Measurements from ENCODE around the gene KLK14.

KLK14 gene

DNA sequence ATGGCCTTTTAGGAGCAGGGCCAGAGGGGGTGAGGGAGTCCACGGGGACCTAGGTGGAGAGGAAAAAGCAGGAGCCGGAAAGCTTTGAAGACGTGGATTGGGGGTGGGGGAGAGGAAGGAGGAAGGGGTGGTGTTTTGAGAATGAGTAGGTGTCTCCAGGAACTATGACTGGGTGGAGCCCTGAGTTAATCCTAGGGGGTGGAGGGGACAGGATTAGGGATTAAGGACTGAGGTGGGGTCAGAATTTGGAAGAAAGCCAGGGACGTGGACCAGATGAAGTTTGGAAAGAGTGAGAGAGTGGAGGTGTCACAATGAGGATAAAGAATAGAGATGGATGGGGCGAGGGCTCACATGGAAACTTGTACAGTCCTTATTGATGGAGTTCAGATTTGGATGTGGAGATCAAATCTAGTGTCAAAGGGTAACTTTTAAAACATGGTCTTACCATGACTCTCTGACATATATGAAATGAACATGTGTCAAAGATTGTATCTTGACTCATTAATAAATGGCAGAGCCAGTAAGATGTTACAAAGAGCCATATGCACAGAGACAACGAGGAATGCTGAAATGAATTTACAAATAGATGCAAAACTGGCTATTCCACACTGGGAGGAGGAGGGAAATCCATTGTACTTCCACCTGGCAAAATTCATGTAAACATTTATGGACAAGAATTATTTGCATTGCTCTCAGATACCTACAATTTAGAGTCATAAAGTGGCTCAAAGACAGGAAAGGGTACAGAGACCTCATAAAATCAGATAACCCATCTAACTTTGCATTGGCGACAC, 16.1 kb downstream of the KLK14 start:
- no peak overlapping the region for H3K4me3 ChIP-seq
- H3K27ac ChIP-seq: no peak overlapping the region

DNA sequence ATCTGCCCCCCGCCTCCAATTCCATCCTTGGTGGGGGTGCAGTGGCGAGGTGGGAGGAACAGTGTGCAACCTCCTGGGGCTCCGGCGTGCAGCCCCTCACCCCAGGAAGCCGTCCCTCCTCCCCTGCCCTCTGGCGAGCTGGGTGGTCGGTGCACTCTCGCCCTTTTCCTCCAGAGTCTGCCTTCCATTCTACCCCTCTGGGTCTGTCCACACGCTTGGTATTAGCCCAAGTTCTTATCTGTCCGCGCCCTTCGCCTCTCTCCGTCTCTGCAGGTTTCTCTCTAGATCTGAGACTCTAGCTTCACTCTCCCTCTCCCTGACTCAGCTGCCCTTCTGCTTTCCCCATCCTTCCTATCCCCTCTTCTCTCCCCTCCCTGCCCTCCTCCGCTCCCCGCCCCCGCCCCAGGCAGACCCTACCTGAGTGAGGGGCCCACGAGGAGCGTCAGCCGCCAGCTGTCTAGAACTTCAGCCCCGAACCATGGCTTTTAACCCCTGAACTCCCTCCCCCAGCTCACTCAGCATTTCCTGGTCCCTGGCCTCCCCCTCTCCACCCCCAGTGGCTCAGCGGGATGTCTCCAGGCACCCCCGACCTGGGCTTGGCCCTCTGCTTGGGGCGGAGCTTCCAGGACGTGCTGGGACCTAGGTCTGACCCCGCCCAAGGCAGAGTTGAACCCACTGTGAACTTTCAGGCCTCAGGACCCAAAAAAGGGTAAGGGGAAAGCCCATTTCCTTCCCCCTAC, 17.3 kb downstream of the KLK14 start:
- Histone ChIP-seq H3K27me3 (peaks cover 0 to 32% of the 10 kb centered on the region in 2 donors), H3K4me1 (no peaks in the 10 kb centered on the region), H3K27ac (no peak overlapping the region), H3K4me3 (no peak overlapping the region), H3K36me3 (no peaks in the 10 kb centered on the region), H3K9me3 (no peaks in the 10 kb centered on the region)
- TF ChIP-seq, protein P1, sequence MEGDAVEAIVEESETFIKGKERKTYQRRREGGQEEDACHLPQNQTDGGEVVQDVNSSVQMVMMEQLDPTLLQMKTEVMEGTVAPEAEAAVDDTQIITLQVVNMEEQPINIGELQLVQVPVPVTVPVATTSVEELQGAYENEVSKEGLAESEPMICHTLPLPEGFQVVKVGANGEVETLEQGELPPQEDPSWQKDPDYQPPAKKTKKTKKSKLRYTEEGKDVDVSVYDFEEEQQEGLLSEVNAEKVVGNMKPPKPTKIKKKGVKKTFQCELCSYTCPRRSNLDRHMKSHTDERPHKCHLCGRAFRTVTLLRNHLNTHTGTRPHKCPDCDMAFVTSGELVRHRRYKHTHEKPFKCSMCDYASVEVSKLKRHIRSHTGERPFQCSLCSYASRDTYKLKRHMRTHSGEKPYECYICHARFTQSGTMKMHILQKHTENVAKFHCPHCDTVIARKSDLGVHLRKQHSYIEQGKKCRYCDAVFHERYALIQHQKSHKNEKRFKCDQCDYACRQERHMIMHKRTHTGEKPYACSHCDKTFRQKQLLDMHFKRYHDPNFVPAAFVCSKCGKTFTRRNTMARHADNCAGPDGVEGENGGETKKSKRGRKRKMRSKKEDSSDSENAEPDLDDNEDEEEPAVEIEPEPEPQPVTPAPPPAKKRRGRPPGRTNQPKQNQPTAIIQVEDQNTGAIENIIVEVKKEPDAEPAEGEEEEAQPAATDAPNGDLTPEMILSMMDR (IDR thresholded peaks at IDR 0.05): no peak
- no peak for DNase-seq
- intact Hi-C loops (cut with DNase I; ENCODE audit: low total_unique reads): no loop called here

More for the DNA sequence above, 16.1 kb downstream of the KLK14 start:
- H3K4me1 ChIP-seq: no peaks in the 10 kb centered on the region
- DNase-seq: no peak
- H3K27me3 ChIP-seq: peaks cover 0 to 32% of the 10 kb centered on the region in 2 donors
- TF ChIP-seq, protein P1 (IDR thresholded peaks at IDR 0.05): no peak
- H3K36me3 ChIP-seq: no peaks in the 10 kb centered on the region
- no peaks in the 10 kb centered on the region for H3K9me3 ChIP-seq
- intact Hi-C loops (cut with DNase I; ENCODE audit: low total_unique reads): no loop called here

DNA sequence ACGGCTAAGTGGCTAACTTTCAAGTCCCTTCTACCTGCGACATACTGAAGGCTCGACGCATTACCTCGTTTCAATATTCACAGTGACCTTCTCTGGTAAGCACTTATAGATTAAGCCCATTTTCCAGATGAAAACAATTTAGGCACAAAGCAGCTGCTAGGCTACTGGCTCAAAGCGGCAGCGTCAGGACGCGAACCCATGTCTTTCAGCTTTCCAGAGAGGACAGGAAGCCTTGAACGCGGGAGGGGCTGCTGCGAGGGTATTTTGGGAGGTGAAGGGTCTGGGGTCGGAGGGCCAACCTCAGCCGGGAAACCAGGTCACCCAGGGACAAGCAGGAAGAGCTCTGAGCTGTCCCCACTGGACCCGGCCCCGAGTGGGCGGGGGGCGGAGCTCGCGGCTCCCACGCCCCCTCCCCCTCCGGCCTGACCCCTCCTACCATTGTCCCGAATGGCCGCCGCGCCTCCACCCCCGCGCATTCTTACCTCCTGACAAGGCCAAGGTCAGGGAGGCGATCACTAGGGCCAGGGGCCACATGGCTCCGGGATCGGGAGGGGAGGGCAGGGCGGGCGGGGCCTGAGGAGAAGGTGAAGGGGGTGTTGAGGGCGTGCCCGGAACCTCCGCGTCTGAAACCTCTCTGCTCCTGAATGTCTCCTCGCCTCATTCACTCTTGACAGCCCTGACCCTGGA, 18.0 kb downstream of the KLK14 start, which contains the start of gene KLK13:
KLK13 (minus strand) TSS at position 559 of the 687 bp plus-strand sequence; CDS start at position 534, 25 bp downstream.
- intact Hi-C loops (cut with DNase I; ENCODE audit: low total_unique reads): no loop called here
- no peak within 1 kb of the TSS for H3K27ac ChIP-seq
- TF ChIP-seq, protein P1 (IDR thresholded peaks at IDR 0.05): no peak
- H3K4me1 ChIP-seq: no peaks in the 10 kb centered on the region
- no peaks in the 10 kb centered on the region for H3K9me3 ChIP-seq
- H3K36me3 ChIP-seq: no peaks in the 10 kb centered on the region
- H3K27me3 ChIP-seq: peaks cover 0 to 32% of the 10 kb centered on the region in 2 donors
- DNase-seq: no peak
- H3K4me3 ChIP-seq: no peak within 1 kb of the TSS

DNA sequence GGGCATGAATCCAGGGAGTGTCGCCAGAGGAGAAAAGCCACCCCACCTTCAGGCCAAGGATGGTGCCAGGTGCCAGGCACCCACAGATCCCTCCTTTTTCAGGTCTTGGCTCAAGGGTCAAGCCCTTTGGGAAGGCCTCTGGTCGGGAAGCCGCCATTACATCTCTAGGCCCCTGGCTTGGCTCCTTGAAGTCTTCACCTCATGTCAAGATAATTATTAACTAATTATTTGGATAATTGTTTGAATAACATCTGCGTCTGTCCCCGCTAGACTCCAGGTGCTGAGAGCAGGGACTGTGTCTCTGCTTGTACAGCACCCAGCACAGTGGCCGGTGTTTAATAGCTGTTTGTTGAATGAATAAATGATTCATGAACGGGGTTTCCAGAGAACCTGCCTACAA, 19.0 kb downstream of the KLK14 start:
- Histone ChIP-seq H3K27me3 (peaks cover 0 to 32% of the 10 kb centered on the region in 2 donors), H3K4me1 (no peaks in the 10 kb centered on the region), H3K4me3 (no peak overlapping the region), H3K27ac (no peak overlapping the region), H3K36me3 (no peaks in the 10 kb centered on the region), H3K9me3 (no peaks in the 10 kb centered on the region)
- intact Hi-C loops (cut with DNase I; ENCODE audit: low total_unique reads): no loop called here
- DNase-seq: no peak
- TF ChIP-seq, protein P1 (IDR thresholded peaks at IDR 0.05): no peak

DNA sequence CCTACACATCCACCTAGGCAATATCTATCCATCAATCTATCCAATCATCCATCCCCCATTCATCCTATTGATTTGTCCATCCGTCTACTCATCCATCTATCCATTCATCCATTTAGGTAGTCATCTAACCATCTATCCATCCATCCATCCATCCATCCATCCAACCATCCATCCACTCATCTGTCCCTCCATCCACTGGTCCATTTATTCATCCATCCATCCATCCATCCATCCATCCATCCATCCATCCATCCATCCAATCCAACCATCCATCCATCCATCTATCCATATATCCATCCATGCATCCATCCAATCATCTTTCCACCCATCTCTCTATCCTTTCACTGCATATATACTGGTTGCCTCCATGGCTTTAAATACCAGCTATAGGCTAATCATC, 21.7 kb downstream of the KLK14 start:
- Histone ChIP-seq H3K36me3 (no peaks in the 10 kb centered on the region), H3K9me3 (no peaks in the 10 kb centered on the region), H3K4me3 (no peak overlapping the region), H3K27ac (no peak overlapping the region), H3K4me1 (no peaks in the 10 kb centered on the region), H3K27me3 (peaks cover 0 to 26% of the 10 kb centered on the region in 2 donors)
- DNase-seq: no peak
- intact Hi-C loops (cut with DNase I; ENCODE audit: low total_unique reads): no loop called here
- TF ChIP-seq, protein P1 (IDR thresholded peaks at IDR 0.05): no peak
